Astrocyte (in vitro differentiated cells and primary cell): ENCODE results near the gene VGLL4.

ENCODE experiments used
- EZH2 ChIP-seq: IDR thresholded peaks from 2 replicates; pipeline ENCODE4 v1.6.1; 2012; ENCODE audit warnings: mild to moderate bottlenecking, low read length, inconsistent platforms; ENCODE audit not compliant: insufficient read depth
- TF ChIP-seq, protein P1 (sequence below): IDR thresholded peaks from 2 replicates; pipeline ENCODE4 v1.5.1; 2011; ENCODE audit warnings: low read depth, mild to moderate bottlenecking, inconsistent platforms, low read length, moderate library complexity; ENCODE audit not compliant: insufficient read depth

DNA sequence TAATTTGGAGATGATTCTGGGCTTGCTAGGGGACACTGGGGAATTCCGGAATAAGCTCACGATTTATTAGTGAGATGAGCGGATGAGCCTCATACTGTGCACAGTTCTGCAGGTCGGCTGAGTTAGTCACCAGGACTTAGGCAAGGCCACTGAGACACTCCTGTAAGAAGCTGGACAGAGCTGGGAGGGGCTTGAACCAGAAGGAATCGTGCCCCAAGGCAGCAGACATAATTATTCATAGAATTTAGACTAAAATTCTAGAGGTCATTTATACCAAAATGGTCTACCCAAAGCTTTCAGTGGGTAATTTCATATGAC is 121.4 kb downstream of the VGLL4 start:
- TF ChIP-seq, protein P1, sequence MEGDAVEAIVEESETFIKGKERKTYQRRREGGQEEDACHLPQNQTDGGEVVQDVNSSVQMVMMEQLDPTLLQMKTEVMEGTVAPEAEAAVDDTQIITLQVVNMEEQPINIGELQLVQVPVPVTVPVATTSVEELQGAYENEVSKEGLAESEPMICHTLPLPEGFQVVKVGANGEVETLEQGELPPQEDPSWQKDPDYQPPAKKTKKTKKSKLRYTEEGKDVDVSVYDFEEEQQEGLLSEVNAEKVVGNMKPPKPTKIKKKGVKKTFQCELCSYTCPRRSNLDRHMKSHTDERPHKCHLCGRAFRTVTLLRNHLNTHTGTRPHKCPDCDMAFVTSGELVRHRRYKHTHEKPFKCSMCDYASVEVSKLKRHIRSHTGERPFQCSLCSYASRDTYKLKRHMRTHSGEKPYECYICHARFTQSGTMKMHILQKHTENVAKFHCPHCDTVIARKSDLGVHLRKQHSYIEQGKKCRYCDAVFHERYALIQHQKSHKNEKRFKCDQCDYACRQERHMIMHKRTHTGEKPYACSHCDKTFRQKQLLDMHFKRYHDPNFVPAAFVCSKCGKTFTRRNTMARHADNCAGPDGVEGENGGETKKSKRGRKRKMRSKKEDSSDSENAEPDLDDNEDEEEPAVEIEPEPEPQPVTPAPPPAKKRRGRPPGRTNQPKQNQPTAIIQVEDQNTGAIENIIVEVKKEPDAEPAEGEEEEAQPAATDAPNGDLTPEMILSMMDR, result no peak
- no peak for TF ChIP-seq EZH2
